OCI-LY7 (cell line): Measurements from ENCODE around the gene MRTFB.

Source experiments
- CTCF ChIP-seq: fragments of 200-600 bp; sonication (generic); conservative IDR thresholded peaks from 2 replicates; pipeline ENCODE4 v1.5.1; 2014; ENCODE audit warnings: mild to moderate bottlenecking, antibody characterized with exemption, low read length, moderate library complexity, mixed read lengths
- EZH2phosphoT487 ChIP-seq: fragments of 200-600 bp; sonication (generic); IDR thresholded peaks from 2 replicates; pipeline ENCODE4 v1.6.1; 2018; ENCODE audit warnings: low read depth, borderline replicate concordance, mild to moderate bottlenecking, mixed run types, antibody characterized with exemption, low read length, moderate library complexity, mixed read lengths

GRCh38 chr16:14133907-14134306 is 62.8 kb downstream of the MRTFB start:
- TF ChIP-seq CTCF (no peak), EZH2phosphoT487 (no peak)
